Renal cortex interstitium (tissue), 11 donors: ENCODE measurements around the gene NKD2. TPM values are rescaled to one million over a fixed set of nuclear protein-coding genes. Genes with fewer than 3 reads are reported as not detected.
"Not testable (repeated sequence)": the region's sequence is repeated elsewhere in the genome, so short reads cannot be mapped to it uniquely, and the experiment has no call there.

Experiments
- DNase-seq, 11 donors: peaks; one replicate each; pipeline ENCODE4 v3.0.0-alpha.2; 2013; ENCODE audit warnings: low read depth in 9 of 11, low spot score in 4 of 11; ENCODE audit errors: extremely low read depth in 1 of 11
- polyA plus RNA-seq, 3 donors: library from polyadenylated mRNA; unstranded; fragments of 120-200 nt; gene quantifications; one replicate each; pipeline ENCODE4 v1.2.1, GENCODE V29; 2013; ENCODE audit not compliant: insufficient read length in 3 of 3

NKD2 gene
- polyA plus RNA-seq, 3 donors: 10.5 to 29.6 (median 17.9) TPM

GRCh38 chr5:994821-995220 is 13.8 kb upstream of the NKD2 start:
- no peak for DNase-seq

DNA sequence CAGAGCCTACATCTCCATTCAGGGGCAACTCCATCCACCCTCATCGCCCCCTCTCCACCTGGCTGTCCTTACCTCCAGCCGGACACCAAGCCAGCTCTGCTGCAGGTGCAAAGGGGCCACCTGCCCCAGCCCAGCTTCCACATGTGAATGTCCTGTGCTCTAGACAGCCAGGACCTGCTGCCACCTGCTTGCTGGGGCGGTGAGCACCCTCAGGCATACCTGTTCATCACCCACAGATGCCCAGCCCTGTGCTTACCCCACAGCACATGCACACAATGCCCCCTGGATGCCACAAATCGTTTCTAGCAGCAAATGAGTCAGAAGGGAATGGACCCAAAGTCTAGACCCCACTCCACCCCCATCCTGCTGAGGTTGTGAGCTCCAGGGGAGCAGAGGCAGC is 13.3 kb upstream of the NKD2 start:
- DNase-seq: no peak

DNA sequence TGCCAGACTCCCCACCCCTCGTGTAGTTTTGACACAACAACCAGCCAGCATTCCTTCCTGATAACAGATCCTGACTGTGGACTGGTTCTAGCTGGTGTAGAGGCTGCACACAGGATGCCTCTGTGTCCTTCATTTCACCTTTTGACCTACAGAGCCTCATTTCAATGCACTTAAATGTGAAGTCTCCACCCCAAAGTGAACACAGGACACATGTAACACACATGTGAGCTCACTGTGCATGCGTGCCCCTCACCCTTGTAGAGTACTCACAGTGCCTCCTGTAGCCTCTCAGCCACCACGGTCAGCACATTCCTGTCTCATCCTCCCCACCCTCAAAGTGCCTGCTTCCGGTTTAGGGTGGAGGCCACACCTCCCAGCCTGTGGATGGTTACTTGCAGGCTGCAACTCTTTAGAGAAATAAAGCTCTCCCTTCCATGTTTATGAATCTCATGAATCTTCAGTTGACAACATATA is 11.6 kb upstream of the NKD2 start:
- DNase-seq: peak in 2 of 11 donors; percentile 53 to 74

- no peak for DNase-seq
Observed at GRCh38 chr5:997711-998110, 10.9 kb upstream of the NKD2 start.

DNA sequence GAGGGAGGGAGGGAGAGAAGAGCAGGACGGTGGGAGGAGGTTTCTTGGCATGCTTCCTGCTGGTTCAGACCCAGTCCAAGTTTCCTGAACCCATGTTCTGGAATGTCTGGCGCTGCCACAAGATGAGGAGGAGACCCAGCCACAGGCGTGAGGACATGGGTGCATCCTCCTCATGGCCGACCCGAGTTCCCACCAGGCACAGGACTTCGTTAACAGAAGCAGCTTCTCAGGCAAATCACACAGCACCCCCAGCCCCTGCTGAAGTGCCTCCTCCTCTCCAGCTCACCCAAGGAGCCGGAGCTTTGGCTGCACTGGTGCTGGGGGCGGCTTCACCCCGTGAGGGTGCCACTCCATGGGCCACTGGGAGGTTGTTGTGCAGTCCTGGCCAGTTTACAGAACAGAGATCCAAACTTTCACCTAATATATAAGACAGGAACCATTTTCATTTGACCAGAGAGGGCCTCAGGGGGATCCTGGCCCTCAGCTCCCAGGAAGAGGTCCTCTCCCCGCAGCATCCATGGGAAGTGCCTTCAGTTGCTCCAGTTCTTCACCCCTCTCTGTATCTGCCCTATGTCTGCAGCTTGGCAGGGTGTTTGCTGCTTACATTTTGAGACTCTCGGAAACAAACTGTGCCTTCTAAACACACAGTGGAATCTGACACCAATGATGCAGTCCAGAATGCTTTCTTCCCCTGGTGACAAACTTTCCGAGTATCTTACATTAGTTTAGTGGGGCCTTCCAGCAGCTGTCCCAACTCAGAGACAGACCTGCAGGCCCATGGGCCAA is 10.2 kb upstream of the NKD2 start:
- DNase-seq: no peak

DNA sequence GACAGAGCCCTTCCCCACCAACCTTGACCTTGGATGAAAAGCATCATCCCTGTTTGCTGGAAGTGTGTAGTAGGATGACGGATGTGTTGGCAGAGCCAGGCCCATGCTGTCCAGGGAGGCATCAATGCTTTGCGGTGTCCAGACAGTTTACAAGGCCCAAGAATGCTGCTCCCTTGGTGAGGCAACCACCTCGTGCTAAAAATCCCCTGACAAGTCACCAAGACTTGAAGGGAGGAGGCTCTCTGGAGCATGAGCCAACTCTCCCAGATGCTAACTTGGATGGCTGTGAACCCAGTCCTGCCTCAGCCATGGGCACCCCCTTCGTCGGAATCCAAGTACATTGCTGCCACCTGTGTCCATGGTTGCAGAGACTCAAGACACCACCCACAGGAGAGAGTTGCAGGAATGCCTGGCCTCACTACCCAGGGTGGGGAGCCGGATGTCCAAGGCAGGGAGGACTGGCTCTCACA is 9.5 kb upstream of the NKD2 start:
- no peak for DNase-seq

DNA sequence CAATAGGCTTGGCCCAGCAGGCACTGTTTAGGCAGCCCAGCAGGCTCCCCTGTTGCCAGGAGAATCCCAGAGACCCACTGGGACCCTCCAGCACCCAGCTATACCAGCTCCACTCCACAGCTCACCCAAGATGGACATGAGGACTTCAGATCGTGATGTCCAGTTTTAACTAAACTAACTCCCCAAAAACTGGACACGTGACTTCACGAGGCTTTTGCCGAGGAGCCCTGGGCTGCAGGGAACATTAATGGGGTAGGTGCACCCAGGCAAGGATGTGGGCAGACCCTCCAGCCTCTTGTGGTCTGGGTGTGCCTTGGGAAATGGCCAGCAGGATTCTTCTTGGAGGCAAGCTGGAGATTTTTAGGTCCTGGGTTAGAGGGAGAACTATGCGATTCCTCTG is 8.9 kb upstream of the NKD2 start:
- no peak for DNase-seq

DNA sequence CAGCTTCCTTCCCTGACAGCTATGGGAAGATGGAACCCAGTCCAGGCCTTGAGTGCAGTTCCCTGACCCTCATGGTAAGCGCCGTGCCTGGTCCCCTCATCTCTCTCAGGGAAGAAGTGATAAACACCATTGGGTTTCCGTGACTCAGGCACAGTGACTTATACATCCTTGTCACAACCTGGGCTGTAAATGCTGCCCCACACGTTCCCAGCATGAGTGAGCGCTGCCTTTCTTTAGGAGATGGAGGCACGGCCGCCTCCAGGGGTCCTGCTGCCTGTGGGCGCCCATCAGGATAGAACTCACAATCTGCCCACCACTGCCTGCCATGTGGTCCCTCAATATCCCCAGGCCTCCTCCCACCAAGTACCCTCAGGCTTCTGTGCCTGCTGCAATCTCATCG is 8.3 kb upstream of the NKD2 start:
- DNase-seq: no peak

GRCh38 chr5:1000831-1001230 is 7.8 kb upstream of the NKD2 start:
- not testable (repeated sequence) for DNase-seq

DNA sequence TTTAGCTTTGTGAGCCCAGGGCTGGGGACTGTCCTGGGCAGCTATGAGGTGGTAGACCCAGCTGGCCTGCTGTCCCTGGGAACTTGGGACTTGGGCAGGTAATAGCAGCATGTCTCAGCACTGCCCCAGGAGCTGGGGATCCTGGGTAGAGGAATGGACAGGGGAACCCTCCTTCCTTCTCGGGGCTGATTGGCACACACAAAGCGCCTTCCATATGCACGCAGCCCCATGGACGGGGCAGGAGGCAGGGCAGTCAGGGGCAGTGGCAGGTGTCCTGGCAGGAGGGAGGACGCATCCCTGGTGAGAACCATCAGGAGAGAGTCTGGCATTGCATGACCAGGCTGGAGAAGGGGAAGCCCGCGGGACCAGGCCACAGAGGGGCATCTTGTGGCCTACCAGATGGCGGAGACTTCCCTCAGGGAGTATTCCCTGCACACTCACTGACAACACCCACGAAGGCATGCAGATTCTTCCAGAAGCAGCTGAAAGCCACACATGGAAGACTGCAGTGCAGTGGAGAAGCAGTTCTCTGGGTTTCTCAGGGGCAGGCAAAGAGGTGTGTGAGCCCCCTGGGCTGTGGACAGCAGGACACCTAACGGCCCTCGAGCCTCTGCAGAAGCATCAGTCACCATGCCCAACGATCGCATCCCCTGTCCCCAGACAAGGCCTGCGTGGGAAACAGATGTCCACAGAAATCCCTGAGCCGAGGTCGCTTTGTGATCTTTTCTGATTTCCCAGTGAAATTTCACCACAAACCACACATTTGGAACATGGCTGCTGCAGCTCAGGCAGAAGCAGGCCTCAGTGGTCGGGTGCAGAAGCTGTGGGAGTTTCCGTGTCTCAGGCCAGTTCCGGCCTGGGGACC is 7.0 kb upstream of the NKD2 start:
- DNase-seq: no peak

- no peak for DNase-seq
Observed at GRCh38 chr5:1002271-1002546, 6.4 kb upstream of the NKD2 start.

GRCh38 chr5:1002836-1003235 is 5.8 kb upstream of the NKD2 start:
- DNase-seq: no peak

GRCh38 chr5:1003296-1003937 is 5.2 kb upstream of the NKD2 start:
- DNase-seq: no peak

- peak in 4 of 11 donors; percentile 57 to 70 (median 66) for DNase-seq
Observed at GRCh38 chr5:1004461-1005248, 3.9 kb upstream of the NKD2 start.

DNA sequence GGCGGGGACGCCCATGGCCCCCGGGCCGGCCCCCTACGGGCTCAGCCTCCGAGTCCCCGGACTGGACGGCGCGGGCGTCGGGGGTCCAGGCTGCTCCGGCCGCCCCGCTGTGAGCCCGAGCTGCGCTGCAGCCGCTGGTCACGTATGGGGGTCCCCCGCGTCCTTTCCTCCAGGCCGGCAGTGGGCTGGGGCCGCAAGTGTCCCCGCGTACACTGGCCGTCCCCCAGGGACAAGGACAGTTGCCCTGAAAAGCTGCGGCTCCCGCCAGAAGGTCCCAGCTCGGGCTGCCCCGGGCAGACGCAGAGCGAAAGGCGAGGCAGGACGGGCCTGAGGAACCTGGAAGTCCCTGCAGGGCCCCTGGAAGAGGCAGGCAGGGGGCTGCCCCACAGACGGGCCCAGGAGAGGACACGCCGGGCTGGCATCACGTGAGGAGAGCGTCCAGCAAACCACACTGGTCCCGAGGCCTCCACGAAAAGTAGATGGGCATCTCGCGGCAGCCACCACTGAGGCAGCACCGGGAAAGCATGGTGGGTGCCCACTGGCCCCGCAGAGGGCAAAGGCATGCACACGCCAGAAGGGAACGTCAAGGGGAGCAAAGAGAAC is 3.3 kb upstream of the NKD2 start:
- no peak for DNase-seq

GRCh38 chr5:1005904-1006655 is 2.5 kb upstream of the NKD2 start:
- no peak for DNase-seq

DNA sequence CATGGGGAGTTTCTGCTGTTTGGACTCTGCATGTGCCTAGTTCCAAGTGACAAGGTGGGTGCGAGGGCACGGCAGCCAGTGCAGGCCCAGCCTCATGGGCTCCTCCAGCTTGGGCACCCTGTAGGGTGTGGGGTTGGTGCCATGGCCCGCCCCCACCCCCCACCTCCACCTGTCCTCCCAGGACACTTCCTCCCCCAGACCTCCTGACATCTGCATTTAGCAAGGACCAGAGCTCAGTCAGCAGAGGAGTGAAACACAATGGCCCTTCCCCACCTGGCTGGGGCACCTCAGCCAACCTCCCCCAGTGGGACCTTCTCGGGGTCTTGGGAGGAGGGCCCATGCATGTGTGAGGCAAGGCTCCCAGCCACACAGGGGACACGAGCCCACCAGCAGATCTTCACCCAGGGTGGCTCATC is 1.9 kb upstream of the NKD2 start:
- no peak for DNase-seq

DNA sequence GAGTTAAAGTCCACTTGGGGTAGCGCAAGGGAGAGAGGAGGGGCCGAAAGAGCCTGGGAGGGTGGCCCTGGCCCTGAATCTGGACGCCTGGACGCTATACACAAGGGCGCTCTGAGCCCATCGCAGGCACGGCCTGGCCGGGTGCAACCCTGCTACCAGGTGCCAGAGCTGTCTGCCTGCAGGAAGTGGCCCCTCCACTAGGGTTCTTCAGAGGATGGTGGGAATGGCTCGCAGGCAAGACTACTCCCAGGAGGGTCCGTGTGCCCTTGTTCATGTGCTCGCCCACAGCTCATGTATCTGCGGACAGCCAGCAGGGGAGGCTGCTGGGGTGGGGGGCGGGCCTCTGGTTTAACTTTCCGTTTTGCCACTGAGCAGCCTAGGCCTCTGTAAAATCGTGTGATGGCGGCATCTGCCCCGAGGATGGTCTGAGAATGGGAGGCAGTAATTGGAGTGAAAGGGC is 1.4 kb upstream of the NKD2 start:
- DNase-seq: no peak
